ENCODE results near the gene UNC13C.

UNC13C gene

DNA sequence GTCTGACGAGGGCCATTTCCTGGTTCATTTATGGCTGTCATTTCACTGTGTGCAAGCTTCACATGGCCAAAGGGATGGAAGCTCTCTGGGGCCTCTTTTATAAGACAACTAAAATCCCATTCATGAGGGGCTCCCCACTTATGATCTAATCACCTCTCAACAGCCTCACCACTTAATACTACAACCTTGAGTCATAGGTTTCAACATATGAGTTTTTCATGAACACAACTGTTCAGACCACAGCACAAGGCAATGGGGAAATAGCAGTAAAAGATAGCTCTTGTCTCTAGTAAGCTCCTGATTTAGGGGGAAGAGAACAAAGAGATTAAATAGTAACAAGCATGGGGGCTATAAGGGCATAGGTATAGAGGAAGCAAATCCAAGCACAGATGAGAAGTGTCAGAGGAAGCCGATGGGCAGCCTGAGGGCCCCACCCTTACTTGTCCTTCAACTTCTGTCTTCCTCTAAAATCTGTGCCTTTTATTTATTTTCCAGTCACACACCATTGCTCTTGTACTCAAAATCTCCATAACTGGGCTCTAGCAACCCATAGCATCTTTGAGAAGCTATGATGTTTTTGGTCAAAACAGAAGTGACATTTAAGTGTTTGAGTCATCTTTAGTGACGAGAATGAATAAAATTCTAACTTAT lies 329.1 kb downstream of the UNC13C start:
- H3K27ac ChIP-seq, result no peak overlapping the region
- TF ChIP-seq, protein P1, sequence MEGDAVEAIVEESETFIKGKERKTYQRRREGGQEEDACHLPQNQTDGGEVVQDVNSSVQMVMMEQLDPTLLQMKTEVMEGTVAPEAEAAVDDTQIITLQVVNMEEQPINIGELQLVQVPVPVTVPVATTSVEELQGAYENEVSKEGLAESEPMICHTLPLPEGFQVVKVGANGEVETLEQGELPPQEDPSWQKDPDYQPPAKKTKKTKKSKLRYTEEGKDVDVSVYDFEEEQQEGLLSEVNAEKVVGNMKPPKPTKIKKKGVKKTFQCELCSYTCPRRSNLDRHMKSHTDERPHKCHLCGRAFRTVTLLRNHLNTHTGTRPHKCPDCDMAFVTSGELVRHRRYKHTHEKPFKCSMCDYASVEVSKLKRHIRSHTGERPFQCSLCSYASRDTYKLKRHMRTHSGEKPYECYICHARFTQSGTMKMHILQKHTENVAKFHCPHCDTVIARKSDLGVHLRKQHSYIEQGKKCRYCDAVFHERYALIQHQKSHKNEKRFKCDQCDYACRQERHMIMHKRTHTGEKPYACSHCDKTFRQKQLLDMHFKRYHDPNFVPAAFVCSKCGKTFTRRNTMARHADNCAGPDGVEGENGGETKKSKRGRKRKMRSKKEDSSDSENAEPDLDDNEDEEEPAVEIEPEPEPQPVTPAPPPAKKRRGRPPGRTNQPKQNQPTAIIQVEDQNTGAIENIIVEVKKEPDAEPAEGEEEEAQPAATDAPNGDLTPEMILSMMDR (conservative IDR thresholded peaks at IDR 0.05), result no peak
- no peak for TF ChIP-seq ZFX (IDR thresholded peaks at IDR 0.05)

DNA sequence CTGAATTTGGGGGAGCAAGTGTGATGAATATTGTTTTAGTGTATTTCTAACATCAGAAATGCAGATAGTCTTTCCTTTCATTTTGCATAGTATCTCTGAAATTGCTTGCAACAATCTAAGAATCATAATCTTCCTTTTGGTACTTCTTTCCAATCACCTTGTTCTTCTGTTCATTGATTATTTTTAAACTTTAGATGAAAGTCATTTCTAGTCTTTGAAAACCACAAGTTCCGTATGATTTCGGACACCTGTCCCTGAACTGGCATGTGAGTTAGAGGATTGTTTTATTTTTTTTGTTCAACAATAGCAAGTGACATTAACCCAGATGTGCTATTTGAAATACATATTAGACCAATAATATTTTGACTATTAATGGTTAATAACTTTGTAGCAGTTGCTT lies 329.7 kb downstream of the UNC13C start:
- H3K27ac ChIP-seq, result no peak overlapping the region
- no peak for TF ChIP-seq ZFX (IDR thresholded peaks at IDR 0.05)
- TF ChIP-seq, protein P1 (conservative IDR thresholded peaks at IDR 0.05), result no peak

DNA sequence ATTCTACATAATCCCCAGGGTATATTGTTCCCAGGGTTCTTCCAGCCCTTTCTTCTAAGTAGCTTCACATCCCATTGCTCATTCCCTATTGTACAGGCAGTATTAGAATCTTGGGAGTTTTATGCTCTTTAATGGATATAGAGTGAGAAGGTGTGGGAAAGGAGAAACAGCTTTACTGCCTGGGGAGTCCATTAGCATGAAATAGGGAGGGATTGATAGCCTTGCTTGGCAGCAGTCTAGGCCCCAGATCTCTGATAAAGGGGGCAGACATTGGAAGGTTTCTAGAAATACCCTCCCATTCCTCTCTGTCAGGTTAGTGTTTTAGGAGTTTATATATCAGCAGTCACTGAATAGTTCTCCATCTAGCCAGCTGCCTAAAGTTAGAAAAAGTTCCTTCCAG lies 334.3 kb downstream of the UNC13C start:
- TF ChIP-seq, protein P1 (conservative IDR thresholded peaks at IDR 0.05), result no peak
- TF ChIP-seq ZFX (IDR thresholded peaks at IDR 0.05), result no peak

DNA sequence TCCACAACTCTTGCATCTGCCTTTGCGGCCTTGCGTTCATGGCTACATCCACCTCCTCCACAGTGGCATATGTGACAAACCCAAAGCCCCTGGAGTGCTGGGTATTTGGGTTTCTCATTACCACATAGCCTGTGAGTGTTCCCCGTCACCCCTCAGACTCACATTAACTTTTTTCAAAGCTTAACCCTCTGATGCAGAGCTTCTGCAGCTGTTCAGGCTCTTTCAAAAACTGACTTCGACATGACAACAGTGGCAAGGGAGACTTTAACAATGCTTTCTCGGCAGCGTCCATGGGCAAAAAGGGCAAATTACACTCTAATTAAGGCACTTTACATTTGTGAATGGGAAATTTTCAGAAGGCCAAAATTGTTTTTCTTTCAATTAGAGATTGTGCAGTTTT lies 343.2 kb downstream of the UNC13C start:
- TF ChIP-seq, protein P1 (conservative IDR thresholded peaks at IDR 0.05), result no peak
- TF ChIP-seq ZFX (IDR thresholded peaks at IDR 0.05), result no peak

More for the DNA sequence above, 334.3 kb downstream of the UNC13C start:
- no peak overlapping the region for H3K27ac ChIP-seq

DNA sequence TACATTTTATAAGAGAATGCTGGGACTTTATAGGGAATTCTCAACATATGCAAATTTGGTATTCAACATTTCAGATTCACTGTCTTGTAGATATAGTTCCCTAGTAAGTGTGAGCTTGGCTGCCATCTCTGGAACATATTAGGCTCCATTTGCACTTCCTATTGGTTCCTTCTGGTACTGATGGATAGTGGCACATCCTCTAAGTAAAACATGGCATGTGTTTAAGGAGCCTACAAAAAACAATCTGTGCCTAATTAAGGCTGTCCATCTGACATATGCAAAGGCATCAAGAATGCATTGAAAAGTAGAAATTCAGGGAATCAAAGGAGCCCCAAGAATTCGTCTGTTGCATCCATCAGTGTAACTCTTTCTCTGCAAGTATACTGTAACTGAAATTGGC lies 344.1 kb downstream of the UNC13C start:
- TF ChIP-seq, protein P1 (conservative IDR thresholded peaks at IDR 0.05), result no peak
- TF ChIP-seq ZFX (IDR thresholded peaks at IDR 0.05), result no peak
- no peak overlapping the region for H3K27ac ChIP-seq

More for the DNA sequence above, 343.2 kb downstream of the UNC13C start:
- H3K27ac ChIP-seq, result no peak overlapping the region

DNA sequence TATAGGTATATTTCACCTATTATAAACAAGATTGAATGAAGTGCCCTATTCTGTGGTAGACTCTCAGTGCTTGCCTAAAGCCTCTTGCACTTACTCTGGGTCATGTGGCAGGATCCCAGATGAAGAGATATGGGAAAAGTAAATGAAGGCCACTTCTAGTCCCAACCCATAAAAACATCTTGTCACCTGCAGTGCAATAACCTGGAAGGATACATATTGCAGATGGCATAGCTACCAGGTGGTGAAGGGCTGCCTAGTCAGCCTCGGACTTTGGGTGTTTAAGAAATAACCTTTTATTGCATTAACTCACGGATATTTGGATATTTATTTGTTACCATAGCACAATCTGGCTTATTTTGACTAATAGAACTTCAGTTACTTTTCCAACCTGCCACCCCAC lies 367.1 kb downstream of the UNC13C start:
- TF ChIP-seq, protein P1 (conservative IDR thresholded peaks at IDR 0.05), result no peak
- no peak for TF ChIP-seq ZFX (IDR thresholded peaks at IDR 0.05)

DNA sequence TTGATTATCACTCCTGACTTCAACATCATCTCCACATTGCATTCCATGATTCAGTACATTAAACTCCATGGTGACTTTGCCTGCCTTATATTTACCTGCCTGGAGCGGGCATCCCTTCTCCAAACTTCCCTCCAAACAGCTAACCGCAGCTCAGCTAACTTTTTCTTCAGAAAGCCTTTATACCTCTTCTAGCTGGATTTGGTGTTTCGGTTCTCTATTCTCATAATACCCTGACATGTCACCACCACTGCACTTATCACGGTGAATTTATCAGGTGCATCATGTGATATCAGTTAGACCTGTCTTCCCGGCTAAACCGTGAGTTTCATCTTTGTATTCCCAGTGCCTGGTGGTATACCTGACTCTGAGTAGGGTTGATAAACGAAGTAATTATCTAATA lies 367.6 kb downstream of the UNC13C start:
- TF ChIP-seq, protein P1 (conservative IDR thresholded peaks at IDR 0.05), result no peak
- TF ChIP-seq ZFX (IDR thresholded peaks at IDR 0.05), result no peak
- no peak overlapping the region for H3K27ac ChIP-seq

More for the DNA sequence above, 367.1 kb downstream of the UNC13C start:
- H3K27ac ChIP-seq, result no peak overlapping the region
